B cell (primary cell): ENCODE results near the gene PHRF1. TPM values are rescaled to one million over a fixed set of nuclear protein-coding genes. Genes with fewer than 3 reads are reported as not detected.

Experiments used
- ATAC-seq: fragments of 200-7000 bp; cut with Tn5 transposase; one replicate; pipeline ENCODE4 v1.10.0; 2021; ENCODE audit warnings: low read depth, mild to moderate bottlenecking, moderate number of reproducible peaks, moderate library complexity
- CTCF ChIA-PET: fragments of 350-600 bp; sonication (Branson Sonifier 250); formaldehyde crosslinking; loops from one replicate; lab custom pipeline; 2021; ENCODE audit warnings: antibody characterized with exemption, inconsistent platforms; lab: Charles Lee
- POLR2A ChIA-PET: fragments of 350-600 bp; sonication (Branson Sonifier 250); formaldehyde crosslinking; loops from one replicate; lab custom pipeline; 2021; ENCODE audit warnings: antibody characterized with exemption; lab: Charles Lee
- DNase-seq: peaks from one replicate; pipeline ENCODE4 v3.0.0; 2013
- H2AFZ ChIP-seq: 2 replicates; pipeline ENCODE4 v1.6.1; 2012; ENCODE audit warnings: mild to moderate bottlenecking, low read depth, low read length; ENCODE audit not compliant: insufficient read depth, poor library complexity, severe bottlenecking
- H3K27ac ChIP-seq, 2 donors: 1 replicate in 1 of 2; 2 replicates in 1 of 2; pipeline ENCODE4 v1.5.1; 2012 to 2013; ENCODE audit warnings: low read length in 2 of 2, mild to moderate bottlenecking in 2 of 2, moderate library complexity in 1 of 2
- H3K27me3 ChIP-seq, 4 experiments: fragments of 200-600 bp in 1 of 4; sonication (generic) in 1 of 4; replicated peaks in 1 of 4; 1 replicate in 2 of 4; 2 replicates in 2 of 4; pipeline versions ENCODE4 v1.6.1 to v1.7.0; 2013 to 2016; ENCODE audit warnings: low read length in 3 of 4, mild to moderate bottlenecking in 2 of 4, mixed read lengths in 1 of 4, moderate library complexity in 1 of 4; ENCODE audit not compliant: insufficient read depth in 4 of 4, control insufficient read depth in 3 of 4; ENCODE audit errors: control extremely low read depth in 1 of 4
- H3K36me3 ChIP-seq, 2 experiments: replicated peaks in 1 of 2; 1 replicate in 1 of 2; 2 replicates in 1 of 2; pipeline versions ENCODE4 v1.6.1 to v1.7.1; 2013; ENCODE audit warnings: low read length in 1 of 2; ENCODE audit not compliant: insufficient read depth in 2 of 2, control insufficient read depth in 1 of 2; ENCODE audit errors: control extremely low read depth in 1 of 2, extremely low read depth in 1 of 2
- H3K4me1 ChIP-seq, 2 donors: fragments of 200-600 bp in 1 of 2; sonication (generic) in 1 of 2; 1 replicate in 1 of 2; 2 replicates in 1 of 2; pipeline versions ENCODE4 v1.5.1 to v1.6.1; 2013 to 2017; ENCODE audit warnings: low read length in 2 of 2; ENCODE audit not compliant: control insufficient read depth in 2 of 2, insufficient read depth in 2 of 2
- H3K4me2 ChIP-seq: replicated peaks from 2 replicates; pipeline ENCODE3; 2012; ENCODE audit warnings: mild to moderate bottlenecking, low read depth, low read length; ENCODE audit not compliant: poor library complexity, severe bottlenecking
- H3K4me3 ChIP-seq, 5 experiments: fragments of 200-600 bp in 1 of 5; sonication (generic) in 1 of 5; 1 replicate in 3 of 5; 2 replicates in 2 of 5; pipeline versions ENCODE4 v1.5.1 to v1.7.0; 2011 to 2016; ENCODE audit warnings: low read length in 4 of 5, mild to moderate bottlenecking in 4 of 5, low read depth in 2 of 5, control low read depth in 1 of 5, moderate library complexity in 1 of 5; ENCODE audit not compliant: insufficient read depth in 1 of 5; ENCODE audit errors: control extremely low read depth in 1 of 5, extremely low read depth in 1 of 5
- H3K79me2 ChIP-seq: fragments of 200-600 bp; sonication (generic); one replicate; pipeline ENCODE4 v1.6.0; 2016; ENCODE audit warnings: low read length; ENCODE audit not compliant: control insufficient read depth, insufficient read depth
- H3K9ac ChIP-seq: fragments of 200-600 bp; sonication (generic); 2 replicates; pipeline ENCODE4 v1.6.1; 2017; ENCODE audit warnings: mild to moderate bottlenecking, low read length, moderate library complexity
- H3K9me3 ChIP-seq, 3 donors: one replicate each; pipeline versions ENCODE4 v1.6.1 to v1.7.1; 2013; ENCODE audit warnings: low read length in 2 of 3; ENCODE audit not compliant: control insufficient read depth in 2 of 3, insufficient read depth in 1 of 3; ENCODE audit errors: control extremely low read depth in 1 of 3
- H4K20me1 ChIP-seq: 2 replicates; pipeline ENCODE4 v1.6.0; 2012; ENCODE audit warnings: mild to moderate bottlenecking, low read length; ENCODE audit not compliant: insufficient read depth, control insufficient read depth, poor library complexity, severe bottlenecking
- H3K27ac Mint-ChIP-seq: one replicate; pipeline ENCODE4 v1.8.0; 2021; ENCODE audit warnings: mixed read lengths
- H3K27me3 Mint-ChIP-seq: one replicate; pipeline ENCODE4 v1.8.0; 2021; ENCODE audit warnings: mixed read lengths
- H3K4me1 Mint-ChIP-seq: one replicate; pipeline ENCODE4 v1.8.0; 2021; ENCODE audit warnings: mixed read lengths
- H3K4me3 Mint-ChIP-seq: one replicate; pipeline ENCODE4 v1.8.0; 2021; ENCODE audit warnings: mixed read lengths
- H3K9me3 Mint-ChIP-seq: one replicate; pipeline ENCODE4 v1.8.0; 2022; ENCODE audit warnings: mixed read lengths; ENCODE audit not compliant: insufficient read depth
- CTCF ChIP-seq: fragments of 200-600 bp; IDR thresholded peaks from one replicate; pipeline ENCODE4 v1.8.0; 2022; ENCODE audit warnings: antibody characterized with exemption, mild to moderate bottlenecking
- EZH2 ChIP-seq: IDR thresholded peaks from 2 replicates; pipeline ENCODE4 v1.6.1; 2012; ENCODE audit warnings: borderline replicate concordance, low read depth, mild to moderate bottlenecking, moderate library complexity, low read length; ENCODE audit not compliant: insufficient read depth, poor library complexity, severe bottlenecking
- WGBS: methylation state at CpG from one replicate; pipeline ENCODE4 v1.1.5; 2013; ENCODE audit warnings: missing lambda C conversion rate; ENCODE audit not compliant: insufficient coverage; 5-methylcytosine and 5-hydroxymethylcytosine counted together
- intact Hi-C: fragments of 100-400 bp; cut with micrococcal nuclease; formaldehyde crosslinking; loops from one replicate; pipeline ENCODE4 v1.10.0; 2022
- polyA plus RNA-seq: library from polyadenylated mRNA; depleted of rRNA; stranded (reverse); fragments of >200 nt; gene quantifications from 2 replicates; pipeline ENCODE4 v1.2.3, GENCODE V29; 2012
- total RNA-seq, 2 donors: library from RNA; stranded (reverse); fragments of 120-200 nt in 1 of 2; gene quantifications; 1 replicate in 1 of 2; 2 replicates in 1 of 2; pipeline versions ENCODE4 v1.2.3 to v1.2.4, GENCODE V29; 2013 to 2022

The PHRF1 gene
- total and polyA plus RNA-seq, 2 donors (not counting 1 experiment from before 2014, with no cell fraction given), result 22.3 to 57.9 TPM

DNA sequence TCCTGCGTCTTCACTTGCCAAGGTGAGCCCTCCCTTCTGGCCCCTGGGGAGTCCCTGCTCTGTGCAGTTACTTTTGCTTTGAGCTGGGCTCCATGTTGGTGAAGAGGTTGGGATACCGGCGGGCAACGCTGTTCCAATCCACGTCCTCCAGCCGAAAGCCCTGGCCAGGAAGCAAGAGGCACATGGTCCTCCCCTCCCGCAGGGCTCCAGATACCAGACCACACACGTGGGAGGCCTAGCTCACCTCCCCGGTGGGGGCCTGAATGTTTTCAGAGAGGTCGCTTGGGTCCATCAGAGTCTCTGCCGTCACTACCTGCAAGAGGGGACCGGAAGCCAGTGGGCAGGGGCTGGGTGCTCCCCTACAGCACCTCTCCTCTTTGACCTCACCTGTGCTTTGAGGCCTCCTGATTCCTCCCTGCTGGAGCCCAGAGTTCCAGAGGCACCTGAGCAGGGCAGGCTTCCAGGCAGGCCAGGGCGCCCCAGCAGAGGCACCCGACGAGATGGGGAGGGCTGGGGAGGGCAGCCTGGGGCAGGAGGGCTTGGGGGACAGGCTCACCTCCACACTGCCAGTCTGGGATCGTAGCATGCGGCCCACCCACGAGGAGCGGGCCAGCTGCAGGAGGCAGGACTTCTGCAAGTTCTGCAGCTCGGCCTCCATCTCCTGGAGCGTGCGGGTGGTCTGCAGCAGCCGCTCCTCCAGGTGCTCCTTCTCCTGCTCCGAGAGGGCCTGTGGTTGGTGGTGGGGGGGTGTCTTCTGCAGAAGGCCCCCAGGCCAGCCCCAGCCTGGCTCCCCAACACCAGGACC, 18.7 kb upstream of the PHRF1 start:
- WGBS, result 83% methylated on average over 22 of the region's 24 CpGs
- no peak overlapping the region for H3K27ac Mint-ChIP-seq
- H3K4me1 Mint-ChIP-seq, result peaks cover 23% of the 10 kb centered on the region
- H3K9me3 Mint-ChIP-seq, result no peaks in the 10 kb centered on the region
- H3K36me3 ChIP-seq, result no peaks in the 10 kb centered on the region
- POLR2A ChIA-PET, result interaction anchor here (1.0 kb wide), 1 partner anchor 22 kb away, joined by 3 read pairs; no protein-coding TSS in a partner anchor
- no peak overlapping the region for H3K4me3 ChIP-seq
- no peaks in the 10 kb centered on the region for H3K27me3 Mint-ChIP-seq
- no peak overlapping the region for H3K9ac ChIP-seq
- H4K20me1 ChIP-seq, result peaks cover 25% of the 10 kb centered on the region
- TF ChIP-seq CTCF (no peak), EZH2 (no peak)
- peaks cover 13% of the 10 kb centered on the region for H3K79me2 ChIP-seq
- intact Hi-C loops, result no loop called here
- H2AFZ ChIP-seq, result no peak overlapping the region
- H3K4me2 ChIP-seq, result no peak overlapping the region
- DNase-seq (peak; percentile 35), ATAC-seq (no peak)
- H3K4me3 Mint-ChIP-seq, result peak overlapping the region; percentile 44
- H3K9me3 ChIP-seq, result no peaks in the 10 kb centered on the region
- CTCF ChIA-PET, result interaction anchor here (1.7 to 5.1 kb wide), 3 partner anchors 21 to 169 kb away, joined by 4 to 52 read pairs (median 6); no protein-coding TSS in a partner anchor
- H3K27me3 ChIP-seq, result peaks cover 0 to 8% (median 3%) of the 10 kb centered on the region in 4 experiments
- H3K27ac ChIP-seq, result no peak overlapping the region
- peaks cover 22 to 42% of the 10 kb centered on the region in 2 donors for H3K4me1 ChIP-seq

GRCh38 chr11:558503-558902, 17.8 kb upstream of the PHRF1 start:
- Mint-ChIP-seq H3K9me3 (no peaks in the 10 kb centered on the region), H3K4me1 (peaks cover 19% of the 10 kb centered on the region), H3K27ac (no peak overlapping the region), H3K4me3 (no peak overlapping the region), H3K27me3 (no peaks in the 10 kb centered on the region)
- no peak for DNase-seq
- H3K36me3 ChIP-seq, result no peaks in the 10 kb centered on the region
- ATAC-seq, result no peak
- ChIA-PET CTCF (interaction anchor here (1.9 kb wide), 1 partner anchor 168 kb away, joined by 4 read pairs; no protein-coding TSS in a partner anchor), POLR2A (interaction anchor here (0.5 to 0.7 kb wide), 2 partner anchors 23 to 96 kb away, joined by 3 to 5 read pairs; partner anchors contain the start of gene HRAS)
- no peak overlapping the region for H3K9ac ChIP-seq
- peaks cover 22 to 42% of the 10 kb centered on the region in 2 donors for H3K4me1 ChIP-seq
- H4K20me1 ChIP-seq, result peaks cover 35% of the 10 kb centered on the region
- WGBS, result 90% methylated on average over 19 of the region's 20 CpGs
- H3K4me3 ChIP-seq, result no peak overlapping the region
- H3K27me3 ChIP-seq, result peaks cover 0 to 8% (median 2%) of the 10 kb centered on the region in 4 experiments
- no peak overlapping the region for H3K4me2 ChIP-seq
- H3K9me3 ChIP-seq, result no peaks in the 10 kb centered on the region
- no peak for TF ChIP-seq CTCF
- TF ChIP-seq EZH2, result no peak
- H3K79me2 ChIP-seq, result peaks cover 18% of the 10 kb centered on the region
- intact Hi-C loops, result no loop called here
- H2AFZ ChIP-seq, result no peak overlapping the region
- H3K27ac ChIP-seq, result no peak overlapping the region
